GM19463 (cell line): ENCODE results near the gene CYP19A1.
A peak's percentile ranks its signal among the peaks of the same experiment; 100 is the strongest.
"Not testable (repeated sequence)": the region's sequence is repeated elsewhere in the genome, so short reads cannot be mapped to it uniquely, and the experiment has no call there.

Source experiments
- ATAC-seq: cut with Tn5 transposase; IDR thresholded peaks from one replicate; pipeline ENCODE4 v1.9.1; 2021; ENCODE audit warnings: mild to moderate bottlenecking, moderate library complexity; ENCODE audit not compliant: unreplicated experiment

CYP19A1 gene

GRCh38 chr15:51302480-51302879 is 35.9 kb downstream of the CYP19A1 start:
- no peak for ATAC-seq

GRCh38 chr15:51299187-51300015 is 39.0 kb downstream of the CYP19A1 start:
- no peak for ATAC-seq

GRCh38 chr15:51298620-51299019 is 39.8 kb downstream of the CYP19A1 start:
- ATAC-seq: no peak

- ATAC-seq: no peak
Measured at GRCh38 chr15:51290720-51291119, 47.7 kb downstream of the CYP19A1 start.

- ATAC-seq: no peak
Measured at GRCh38 chr15:51289290-51289689, 49.1 kb downstream of the CYP19A1 start.

GRCh38 chr15:51288143-51289065 is 50.0 kb downstream of the CYP19A1 start:
- ATAC-seq: no peak

GRCh38 chr15:51286816-51287215 is 51.6 kb downstream of the CYP19A1 start:
- no peak for ATAC-seq

- no peak for ATAC-seq
Measured at GRCh38 chr15:51285399-51285798, 53.0 kb downstream of the CYP19A1 start.

GRCh38 chr15:51284871-51285270 is 53.5 kb downstream of the CYP19A1 start:
- no peak for ATAC-seq

- ATAC-seq: no peak
Measured at GRCh38 chr15:51283026-51283425, 55.4 kb downstream of the CYP19A1 start.

GRCh38 chr15:51282241-51282640 is 56.2 kb downstream of the CYP19A1 start:
- ATAC-seq: not testable (repeated sequence)

GRCh38 chr15:51281368-51281967 is 56.9 kb downstream of the CYP19A1 start:
- ATAC-seq: peak; percentile 68

GRCh38 chr15:51280838-51281237 is 57.6 kb downstream of the CYP19A1 start:
- no peak for ATAC-seq

GRCh38 chr15:51279391-51279790 is 59.0 kb downstream of the CYP19A1 start:
- no peak for ATAC-seq

- ATAC-seq: no peak
Measured at GRCh38 chr15:51277101-51277500, 61.3 kb downstream of the CYP19A1 start.

GRCh38 chr15:51274956-51275355 is 63.4 kb downstream of the CYP19A1 start:
- no peak for ATAC-seq

- no peak for ATAC-seq
Measured at GRCh38 chr15:51270706-51271105, 67.7 kb downstream of the CYP19A1 start.

- no peak for ATAC-seq
Measured at GRCh38 chr15:51269496-51269895, 68.9 kb downstream of the CYP19A1 start.

GRCh38 chr15:51267703-51268083 is 70.7 kb downstream of the CYP19A1 start:
- no peak for ATAC-seq

GRCh38 chr15:51267051-51267702 is 71.2 kb downstream of the CYP19A1 start:
- ATAC-seq: no peak

- no peak for ATAC-seq
Measured at GRCh38 chr15:51266656-51267050, 71.7 kb downstream of the CYP19A1 start.
